Small intestine (tissue), 7 donors: Measurements from ENCODE around the gene IGSF11. TPM values are rescaled to one million over a fixed set of nuclear protein-coding genes. Genes with fewer than 3 reads are reported as not detected.

Experiments
- DNase-seq, 2 donors: peaks; one replicate each; pipeline versions ENCODE4 v3.0.0 to v3.0.0-alpha.2; 2013
- FAIRE-seq: peaks from 2 replicates; lab custom pipeline; 2012; peaks lifted over from hg19 to GRCh38; lab: Jason Lieb, UNC
- H3K27ac ChIP-seq, 3 donors: one replicate each; pipeline ENCODE4 v1.5.1; 2013; ENCODE audit warnings: low read length in 2 of 3, mild to moderate bottlenecking in 2 of 3, control low read depth in 1 of 3, inconsistent platforms in 1 of 3, low read depth in 1 of 3, moderate library complexity in 1 of 3
- H3K27me3 ChIP-seq, 3 donors: one replicate each; pipeline ENCODE4 v1.6.1; 2013; ENCODE audit warnings: low read length in 3 of 3, inconsistent platforms in 1 of 3; ENCODE audit not compliant: control insufficient read depth in 3 of 3, insufficient read depth in 3 of 3
- H3K36me3 ChIP-seq, 3 donors: one replicate each; pipeline ENCODE4 v1.6.1; 2013; ENCODE audit warnings: low read length in 3 of 3, inconsistent platforms in 1 of 3, low read depth in 1 of 3, mild to moderate bottlenecking in 1 of 3, moderate library complexity in 1 of 3; ENCODE audit not compliant: control insufficient read depth in 3 of 3, insufficient read depth in 2 of 3
- H3K4me1 ChIP-seq, 3 donors: one replicate each; pipeline ENCODE4 v1.6.1; 2013; ENCODE audit warnings: low read length in 2 of 3, inconsistent platforms in 1 of 3, low read depth in 1 of 3, mild to moderate bottlenecking in 1 of 3, moderate library complexity in 1 of 3; ENCODE audit not compliant: control insufficient read depth in 3 of 3, insufficient read depth in 2 of 3
- H3K4me3 ChIP-seq, 3 donors: one replicate each; pipeline ENCODE4 v1.5.1; 2013; ENCODE audit warnings: low read length in 3 of 3, control low read depth in 1 of 3, inconsistent platforms in 1 of 3, low read depth in 1 of 3, mild to moderate bottlenecking in 1 of 3, moderate library complexity in 1 of 3
- H3K9me3 ChIP-seq, 2 donors: one replicate each; pipeline ENCODE4 v1.6.1; 2013; ENCODE audit warnings: low read depth in 1 of 2, low read length in 1 of 2; ENCODE audit not compliant: control insufficient read depth in 2 of 2, insufficient read depth in 1 of 2
- WGBS, 3 donors: extraction: QIAGEN DNeasy Blood & Tissue Kit; methylation state at CpG; one replicate each; pipeline ENCODE4 v1.1.7; 2013; 5-methylcytosine and 5-hydroxymethylcytosine counted together
- polyA plus RNA-seq, 4 donors: library from polyadenylated mRNA; stranded (reverse) in 3 of 4; unstranded in 1 of 4; fragments of 200-250 nt in 3 of 4; fragments of 120-200 nt in 1 of 4; gene quantifications; one replicate each; pipeline versions ENCODE4 v1.2.1 to v1.2.3, GENCODE V29; 2013
- donor health status: healthy with polysubstance abuse.
- donor health status: control.
- donor health status: control.
- donor health status: Bipolar disorder and iron deficiency.
- donor health status: healthy.

IGSF11 gene
- polyA plus RNA-seq, 4 donors, result 0.43 to 0.51 TPM; not detected in 2

DNA sequence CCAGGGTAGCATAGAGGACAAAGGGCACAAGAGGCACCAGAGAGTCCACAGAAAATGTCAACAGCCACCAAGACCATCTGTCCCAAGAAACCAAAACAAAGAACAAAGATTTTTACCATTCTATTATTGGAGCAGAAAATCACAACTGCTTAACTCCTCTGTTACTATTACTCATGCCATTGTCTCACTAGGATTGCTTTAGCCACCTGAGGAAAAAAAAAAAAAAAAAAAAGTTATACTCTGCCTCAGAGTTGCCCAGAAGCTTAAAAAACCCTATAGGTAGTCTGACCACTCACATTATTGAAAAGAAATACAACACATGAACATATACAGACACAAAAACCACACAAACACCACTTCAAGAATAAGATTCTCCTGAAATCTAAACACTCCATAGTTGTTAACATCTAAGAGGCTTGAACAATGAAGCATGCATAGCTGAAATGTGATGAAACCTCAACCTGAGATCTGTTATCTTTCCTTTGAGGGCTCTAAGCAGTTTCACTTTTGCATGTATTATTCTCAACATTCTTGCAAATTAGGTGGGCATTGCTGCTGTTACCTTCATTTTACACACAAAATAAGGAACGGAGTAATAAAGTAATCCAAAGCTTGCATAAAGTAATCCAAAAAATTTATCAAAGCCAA is 85.4 kb downstream of the IGSF11 start:
- WGBS, 3 donors, result 64 to 80% (median 72%) methylated on average over 1 of the region's 1 CpG
- Histone ChIP-seq H3K36me3 (no peaks in the 10 kb centered on the region), H3K9me3 (no peaks in the 10 kb centered on the region), H3K4me3 (no peak overlapping the region), H3K4me1 (no peaks in the 10 kb centered on the region), H3K27ac (no peak overlapping the region), H3K27me3 (peaks cover 0 to 2% (median 0%) of the 10 kb centered on the region in 3 donors)
- FAIRE-seq, result no peak
- DNase-seq, result no peak

DNA sequence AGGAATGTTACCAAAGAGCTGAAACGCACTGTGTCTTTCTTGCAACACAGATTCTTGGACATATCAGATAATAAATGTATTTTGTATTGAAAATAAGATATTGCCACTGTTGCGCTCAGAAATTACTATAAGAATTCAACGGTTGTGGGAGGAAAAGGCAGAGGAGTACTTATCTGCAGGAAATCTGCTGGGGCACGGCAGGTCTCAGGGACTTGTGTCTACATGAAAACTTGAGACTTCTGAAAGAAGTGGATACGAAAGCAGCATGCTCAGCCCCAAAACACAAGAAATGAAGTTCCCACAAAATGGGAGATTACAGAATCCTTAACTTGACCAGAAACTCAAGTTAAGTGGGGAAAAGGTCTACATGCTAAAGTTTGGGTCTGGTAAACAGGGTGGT is 86.5 kb downstream of the IGSF11 start:
- no peak overlapping the region for H3K4me3 ChIP-seq
- 70 to 84% (median 80%) methylated on average over 5 of the region's 5 CpGs for WGBS, 3 donors
- no peak for DNase-seq
- no peak for FAIRE-seq
- no peaks in the 10 kb centered on the region for H3K4me1 ChIP-seq
- H3K9me3 ChIP-seq, result no peaks in the 10 kb centered on the region
- H3K27me3 ChIP-seq, result peaks cover 0 to 2% (median 0%) of the 10 kb centered on the region in 3 donors
- H3K27ac ChIP-seq, result no peak overlapping the region
- H3K36me3 ChIP-seq, result no peaks in the 10 kb centered on the region

DNA sequence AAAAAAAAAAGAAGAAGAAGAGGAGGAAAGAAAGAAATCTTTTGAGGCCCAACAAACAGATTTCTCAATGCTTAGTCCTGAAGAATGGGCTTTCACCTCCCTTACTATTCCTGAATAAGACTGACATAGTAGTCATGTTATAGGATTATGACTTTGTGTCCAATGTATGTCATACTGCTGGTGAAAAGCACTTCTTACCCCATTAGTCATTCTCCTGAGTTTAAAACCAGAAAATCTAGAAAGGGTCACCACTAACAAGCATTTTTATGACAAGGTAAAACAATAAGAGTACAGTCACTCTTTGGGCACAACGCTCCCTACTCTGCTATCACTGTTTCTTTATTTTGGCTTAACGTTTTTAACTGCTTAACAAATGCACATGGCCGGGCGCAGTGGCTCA is 88.2 kb downstream of the IGSF11 start:
- Histone ChIP-seq H3K27ac (no peak overlapping the region), H3K27me3 (peaks cover 0 to 2% (median 0%) of the 10 kb centered on the region in 3 donors), H3K36me3 (no peaks in the 10 kb centered on the region), H3K4me1 (no peaks in the 10 kb centered on the region), H3K4me3 (no peak overlapping the region), H3K9me3 (no peaks in the 10 kb centered on the region)
- FAIRE-seq (no peak), DNase-seq (no peak)
- WGBS, 3 donors, result 76 to 78% (median 78%) methylated on average over 4 of the region's 4 CpGs

- Histone ChIP-seq H3K9me3 (no peaks in the 10 kb centered on the region), H3K4me3 (no peak overlapping the region), H3K27ac (no peak overlapping the region), H3K4me1 (no peaks in the 10 kb centered on the region), H3K36me3 (no peaks in the 10 kb centered on the region), H3K27me3 (peaks cover 0 to 2% (median 0%) of the 10 kb centered on the region in 3 donors)
- FAIRE-seq (no peak), DNase-seq (no peak)
- WGBS, 3 donors, result 81 to 85% (median 82%) methylated on average over 4 of the region's 4 CpGs
Observed at GRCh38 chr3:118945834-118946233, 88.8 kb downstream of the IGSF11 start.

DNA sequence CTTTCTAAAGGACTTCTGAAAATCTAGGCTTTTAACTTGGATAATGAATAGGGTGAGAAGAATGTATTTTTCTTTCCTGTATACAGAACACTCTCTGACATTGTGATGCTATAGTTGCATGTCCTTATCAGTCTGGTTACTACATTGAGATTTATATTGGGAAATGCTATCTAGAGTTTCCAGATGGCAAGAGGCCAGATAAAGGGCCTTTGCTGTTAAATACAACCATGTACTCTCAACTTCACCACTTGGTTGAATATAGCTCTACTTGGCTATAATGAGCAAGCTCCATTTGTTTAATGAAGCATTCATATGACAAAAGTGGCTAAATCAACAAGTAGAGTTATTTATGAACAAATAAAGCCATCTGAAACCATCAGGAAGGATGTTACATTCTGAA is 91.0 kb downstream of the IGSF11 start:
- Histone ChIP-seq H3K27me3 (no peaks in the 10 kb centered on the region), H3K36me3 (no peaks in the 10 kb centered on the region), H3K27ac (no peak overlapping the region), H3K9me3 (no peaks in the 10 kb centered on the region), H3K4me3 (no peak overlapping the region), H3K4me1 (no peaks in the 10 kb centered on the region)
- FAIRE-seq (no peak), DNase-seq (no peak)

DNA sequence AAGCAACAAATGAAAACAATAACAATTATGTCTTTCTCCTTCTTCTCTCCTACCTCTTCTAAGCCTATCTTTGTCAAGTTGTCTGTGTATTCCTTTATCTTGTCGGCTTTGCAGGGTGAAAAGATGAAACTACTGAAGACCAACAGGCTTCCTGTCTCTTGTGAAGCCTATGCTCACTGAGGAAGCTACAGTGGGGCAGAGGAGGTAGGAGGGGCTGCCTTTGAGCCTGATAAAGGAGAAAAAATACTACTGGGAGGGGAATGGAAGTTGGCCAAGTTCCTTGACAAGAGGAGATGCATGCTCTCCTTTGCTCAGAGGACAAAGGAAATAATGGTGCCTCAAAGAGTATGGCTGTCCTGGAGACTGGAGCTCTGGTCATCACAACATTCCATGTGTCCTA is 92.0 kb downstream of the IGSF11 start:
- Histone ChIP-seq H3K27ac (no peak overlapping the region), H3K4me3 (no peak overlapping the region), H3K27me3 (no peaks in the 10 kb centered on the region), H3K36me3 (no peaks in the 10 kb centered on the region), H3K9me3 (no peaks in the 10 kb centered on the region), H3K4me1 (peaks cover 0 to 3% (median 0%) of the 10 kb centered on the region in 3 donors)
- WGBS, 3 donors, result 58 to 76% (median 64%) methylated on average over 1 of the region's 1 CpG
- DNase-seq (no peak), FAIRE-seq (no peak)

- no peak for FAIRE-seq
- peaks cover 0 to 3% (median 0%) of the 10 kb centered on the region in 3 donors for H3K4me1 ChIP-seq
- no peak for DNase-seq
- WGBS, 3 donors, result 66 to 74% (median 67%) methylated on average over 3 of the region's 3 CpGs
- H3K36me3 ChIP-seq, result no peaks in the 10 kb centered on the region
- no peaks in the 10 kb centered on the region for H3K9me3 ChIP-seq
- H3K4me3 ChIP-seq, result no peak overlapping the region
- no peaks in the 10 kb centered on the region for H3K27me3 ChIP-seq
- no peak overlapping the region for H3K27ac ChIP-seq
Observed at GRCh38 chr3:118942195-118942594, 92.5 kb downstream of the IGSF11 start.

- no peak overlapping the region for H3K27ac ChIP-seq
- FAIRE-seq (no peak), DNase-seq (no peak)
- H3K36me3 ChIP-seq, result no peaks in the 10 kb centered on the region
- H3K27me3 ChIP-seq, result no peaks in the 10 kb centered on the region
- no peaks in the 10 kb centered on the region for H3K9me3 ChIP-seq
- 62 to 69% (median 65%) methylated on average over 3 of the region's 3 CpGs for WGBS, 3 donors
- peaks cover 0 to 3% (median 0%) of the 10 kb centered on the region in 3 donors for H3K4me1 ChIP-seq
- no peak overlapping the region for H3K4me3 ChIP-seq
Observed at GRCh38 chr3:118941236-118941635, 93.4 kb downstream of the IGSF11 start.
